ENCODE results near the gene DENND6B. TPM values are rescaled to one million over a fixed set of nuclear protein-coding genes. Genes with fewer than 3 reads are reported as not detected.

The DENND6B gene
- total and polyA plus RNA-seq, 2 of the 13 experiments (the other 11 are each of a cell fraction or from before 2014, with no cell fraction given), result 0.95 to 3.8 TPM

DNA sequence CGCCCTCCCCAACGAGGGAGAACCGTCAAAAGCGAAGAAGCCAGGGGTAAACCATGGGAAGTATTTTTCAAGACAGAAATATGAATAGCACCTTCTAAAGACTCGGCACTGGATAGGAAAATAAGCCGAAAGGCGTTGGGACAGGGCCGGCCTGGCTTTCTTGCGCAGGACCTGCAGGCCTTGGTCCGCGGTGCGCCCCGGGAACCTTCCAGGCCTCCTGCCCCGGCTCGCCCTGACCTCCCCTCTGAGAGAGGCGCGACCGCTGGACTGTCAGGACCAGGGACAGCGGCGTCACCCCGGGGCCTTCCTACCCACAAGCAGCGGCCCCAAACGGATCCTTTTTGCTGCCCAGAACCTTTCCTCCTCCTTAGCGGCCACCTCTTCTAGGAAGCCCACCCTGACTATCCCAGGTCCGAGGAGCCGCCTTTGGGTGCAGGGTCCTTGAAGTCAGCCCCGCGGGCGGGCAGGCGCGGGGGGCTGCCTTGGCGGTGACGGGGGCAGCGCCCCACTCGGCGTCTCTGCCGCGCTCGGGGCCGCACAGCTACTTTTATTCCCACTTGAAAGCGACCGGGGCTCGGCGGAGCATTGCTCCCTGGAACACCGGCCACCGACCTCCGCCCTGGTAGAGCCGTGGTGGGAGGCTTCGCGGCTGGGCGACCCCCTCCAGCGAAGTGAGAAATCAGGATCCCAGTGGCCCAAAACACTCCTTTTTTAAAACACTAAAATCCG, 56.0 kb downstream of the DENND6B start (continued):
- TF ChIP-seq, protein P1, sequence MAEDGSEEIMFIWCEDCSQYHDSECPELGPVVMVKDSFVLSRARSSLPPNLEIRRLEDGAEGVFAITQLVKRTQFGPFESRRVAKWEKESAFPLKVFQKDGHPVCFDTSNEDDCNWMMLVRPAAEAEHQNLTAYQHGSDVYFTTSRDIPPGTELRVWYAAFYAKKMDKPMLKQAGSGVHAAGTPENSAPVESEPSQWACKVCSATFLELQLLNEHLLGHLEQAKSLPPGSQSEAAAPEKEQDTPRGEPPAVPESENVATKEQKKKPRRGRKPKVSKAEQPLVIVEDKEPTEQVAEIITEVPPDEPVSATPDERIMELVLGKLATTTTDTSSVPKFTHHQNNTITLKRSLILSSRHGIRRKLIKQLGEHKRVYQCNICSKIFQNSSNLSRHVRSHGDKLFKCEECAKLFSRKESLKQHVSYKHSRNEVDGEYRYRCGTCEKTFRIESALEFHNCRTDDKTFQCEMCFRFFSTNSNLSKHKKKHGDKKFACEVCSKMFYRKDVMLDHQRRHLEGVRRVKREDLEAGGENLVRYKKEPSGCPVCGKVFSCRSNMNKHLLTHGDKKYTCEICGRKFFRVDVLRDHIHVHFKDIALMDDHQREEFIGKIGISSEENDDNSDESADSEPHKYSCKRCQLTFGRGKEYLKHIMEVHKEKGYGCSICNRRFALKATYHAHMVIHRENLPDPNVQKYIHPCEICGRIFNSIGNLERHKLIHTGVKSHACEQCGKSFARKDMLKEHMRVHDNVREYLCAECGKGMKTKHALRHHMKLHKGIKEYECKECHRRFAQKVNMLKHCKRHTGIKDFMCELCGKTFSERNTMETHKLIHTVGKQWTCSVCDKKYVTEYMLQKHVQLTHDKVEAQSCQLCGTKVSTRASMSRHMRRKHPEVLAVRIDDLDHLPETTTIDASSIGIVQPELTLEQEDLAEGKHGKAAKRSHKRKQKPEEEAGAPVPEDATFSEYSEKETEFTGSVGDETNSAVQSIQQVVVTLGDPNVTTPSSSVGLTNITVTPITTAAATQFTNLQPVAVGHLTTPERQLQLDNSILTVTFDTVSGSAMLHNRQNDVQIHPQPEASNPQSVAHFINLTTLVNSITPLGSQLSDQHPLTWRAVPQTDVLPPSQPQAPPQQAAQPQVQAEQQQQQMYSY (CRISPR knock-in tag; IDR thresholded peaks at IDR 0.05), result peak; percentile 64; the same call in 1 of the 2 replicates
- TF ChIP-seq SP140L (CRISPR knock-in tag; IDR thresholded peaks at IDR 0.05; ENCODE audit: borderline replicate concordance), result 0 out of 2 replicates have a peak, but pooled peaks have one; percentile 40
- TF ChIP-seq, protein P2, sequence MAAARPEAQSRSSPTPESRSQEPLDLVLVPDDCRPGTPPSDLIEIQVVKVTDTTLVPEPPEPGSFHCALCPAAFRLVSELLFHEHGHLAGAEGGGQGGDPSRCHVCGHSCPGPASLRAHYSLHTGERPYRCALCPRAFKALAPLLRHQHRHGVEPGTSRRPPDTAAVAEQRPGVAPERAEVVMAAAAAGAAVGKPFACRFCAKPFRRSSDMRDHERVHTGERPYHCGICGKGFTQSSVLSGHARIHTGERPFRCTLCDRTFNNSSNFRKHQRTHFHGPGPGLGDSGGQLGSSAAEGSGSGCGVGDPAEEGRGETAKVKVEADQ (CRISPR knock-in tag; IDR thresholded peaks at IDR 0.05; ENCODE audit: borderline replicate concordance), result no peak
- no peak for TF ChIP-seq ZNF674 (CRISPR knock-in tag; IDR thresholded peaks at IDR 0.05; ENCODE audit: low read depth)
- no peak for TF ChIP-seq GFI1 (CRISPR knock-in tag; IDR thresholded peaks at IDR 0.05; ENCODE audit: borderline replicate concordance)
- peak; percentile 96 for TF ChIP-seq ZFP37 (CRISPR knock-in tag; IDR thresholded peaks at IDR 0.05; ENCODE audit: borderline replicate concordance)
- TF ChIP-seq ZNF33A (CRISPR knock-in tag; IDR thresholded peaks at IDR 0.05; ENCODE audit: borderline replicate concordance), result no peak
- no peak for TF ChIP-seq KLF9 (CRISPR knock-in tag; IDR thresholded peaks at IDR 0.05; ENCODE audit: low read depth)
- TF ChIP-seq, protein P3, sequence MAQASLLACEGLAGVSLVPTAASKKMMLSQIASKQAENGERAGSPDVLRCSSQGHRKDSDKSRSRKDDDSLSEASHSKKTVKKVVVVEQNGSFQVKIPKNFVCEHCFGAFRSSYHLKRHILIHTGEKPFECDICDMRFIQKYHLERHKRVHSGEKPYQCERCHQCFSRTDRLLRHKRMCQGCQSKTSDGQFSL (CRISPR knock-in tag; IDR thresholded peaks at IDR 0.05), result no peak
- no peak for TF ChIP-seq TCF7 (IDR thresholded peaks at IDR 0.05; ENCODE audit: low read depth)
- TF ChIP-seq HMGA1 (CRISPR knock-in tag; conservative IDR thresholded peaks at IDR 0.05), result no peak
- TF ChIP-seq MATR3 (CRISPR knock-in tag; IDR thresholded peaks at IDR 0.05), result no peak
- TF ChIP-seq ATF7 (IDR thresholded peaks at IDR 0.05), result no peak
- no peak for TF ChIP-seq ATF7 (CRISPR knock-in tag; IDR thresholded peaks at IDR 0.05)
- TF ChIP-seq NPAS2 (CRISPR knock-in tag; IDR thresholded peaks at IDR 0.05; ENCODE audit: borderline replicate concordance), result no peak
- TF ChIP-seq KLF16 (CRISPR knock-in tag; IDR thresholded peaks at IDR 0.05), result peak in 1 of 2 experiments; percentile 91; a peak in 2 of 4 replicates
- TF ChIP-seq ZSCAN21 (CRISPR knock-in tag; IDR thresholded peaks at IDR 0.05; ENCODE audit: borderline replicate concordance), result peak; percentile 76
- TF ChIP-seq ZNF749 (CRISPR knock-in tag; IDR thresholded peaks at IDR 0.05; ENCODE audit: borderline replicate concordance), result 0 out of 2 replicates have a peak, but pooled peaks have one; percentile 25
- 0 out of 2 replicates have a peak, but pooled peaks have one; percentile 34 for TF ChIP-seq PPARG (CRISPR knock-in tag; conservative IDR thresholded peaks at IDR 0.05)
- TF ChIP-seq, protein P4, sequence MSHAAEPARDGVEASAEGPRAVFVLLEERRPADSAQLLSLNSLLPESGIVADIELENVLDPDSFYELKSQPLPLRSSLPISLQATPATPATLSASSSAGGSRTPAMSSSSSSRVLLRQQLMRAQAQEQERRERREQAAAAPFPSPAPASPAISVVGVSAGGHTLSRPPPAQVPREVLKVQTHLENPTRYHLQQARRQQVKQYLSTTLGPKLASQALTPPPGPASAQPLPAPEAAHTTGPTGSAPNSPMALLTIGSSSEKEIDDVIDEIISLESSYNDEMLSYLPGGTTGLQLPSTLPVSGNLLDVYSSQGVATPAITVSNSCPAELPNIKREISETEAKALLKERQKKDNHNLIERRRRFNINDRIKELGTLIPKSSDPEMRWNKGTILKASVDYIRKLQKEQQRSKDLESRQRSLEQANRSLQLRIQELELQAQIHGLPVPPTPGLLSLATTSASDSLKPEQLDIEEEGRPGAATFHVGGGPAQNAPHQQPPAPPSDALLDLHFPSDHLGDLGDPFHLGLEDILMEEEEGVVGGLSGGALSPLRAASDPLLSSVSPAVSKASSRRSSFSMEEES (CRISPR knock-in tag; IDR thresholded peaks at IDR 0.05), result peak; percentile 78
- peak; percentile 41; the same call in 1 of the 2 replicates for TF ChIP-seq PAX8 (CRISPR knock-in tag; IDR thresholded peaks at IDR 0.05; ENCODE audit: borderline replicate concordance)
- peak; percentile 94; the same call in 1 of the 2 replicates for TF ChIP-seq ZNF773 (CRISPR knock-in tag; IDR thresholded peaks at IDR 0.05; ENCODE audit: borderline replicate concordance)
- TF ChIP-seq SIX4 (CRISPR knock-in tag; IDR thresholded peaks at IDR 0.05), result peak; percentile 50; the same call in 1 of the 2 replicates
- TF ChIP-seq KLF6 (CRISPR knock-in tag; IDR thresholded peaks at IDR 0.05), result peak; percentile 97
- peak; percentile 30; the same call in 1 of the 2 replicates for TF ChIP-seq ZBTB21 (CRISPR knock-in tag; IDR thresholded peaks at IDR 0.05)

Data from HepG2 (cell line).